Liver (tissue), 9 donors: ENCODE data around the gene CARHSP1. TPM values are rescaled to one million over a fixed set of nuclear protein-coding genes. Genes with fewer than 3 reads are reported as not detected.

Source experiments
- DNase-seq: peaks from one replicate; pipeline ENCODE4 v3.0.0-alpha.2; 2017; ENCODE audit warnings: low spot score
- H3K27ac ChIP-seq, 2 donors: one replicate each; pipeline ENCODE4 v1.7.0; 2013; ENCODE audit warnings: inconsistent platforms in 2 of 2, low read length in 2 of 2, control low read depth in 1 of 2, low read depth in 1 of 2, mild to moderate bottlenecking in 1 of 2
- H3K27me3 ChIP-seq, 4 donors: one replicate each; pipeline versions ENCODE4 v1.6.1 to v1.7.0; 2013; ENCODE audit warnings: low read length in 3 of 4, inconsistent platforms in 1 of 4, mild to moderate bottlenecking in 1 of 4, moderate library complexity in 1 of 4; ENCODE audit not compliant: control insufficient read depth in 4 of 4, insufficient read depth in 4 of 4
- H3K36me3 ChIP-seq, 4 donors: one replicate each; pipeline versions ENCODE4 v1.6.1 to v1.7.0; 2013; ENCODE audit warnings: low read length in 3 of 4, mild to moderate bottlenecking in 3 of 4, low read depth in 1 of 4, moderate library complexity in 1 of 4; ENCODE audit not compliant: control insufficient read depth in 4 of 4, insufficient read depth in 3 of 4
- H3K4me1 ChIP-seq, 4 donors: one replicate each; pipeline versions ENCODE4 v1.6.1 to v1.7.0; 2013; ENCODE audit warnings: low read length in 3 of 4, mild to moderate bottlenecking in 3 of 4, moderate library complexity in 1 of 4; ENCODE audit not compliant: control insufficient read depth in 4 of 4, insufficient read depth in 4 of 4
- H3K4me3 ChIP-seq, 3 donors: one replicate each; pipeline versions ENCODE4 v1.6.1 to v1.7.0; 2013; ENCODE audit warnings: low read length in 3 of 3, control low read depth in 1 of 3, low read depth in 1 of 3, mild to moderate bottlenecking in 1 of 3
- H3K9ac ChIP-seq, 2 donors: one replicate each; pipeline ENCODE4 v1.7.0; 2013; ENCODE audit warnings: low read length in 2 of 2, mild to moderate bottlenecking in 2 of 2, moderate library complexity in 2 of 2, control low read depth in 1 of 2, low read depth in 1 of 2
- H3K9me3 ChIP-seq, 4 donors: one replicate each; pipeline versions ENCODE4 v1.6.1 to v1.7.0; 2013; ENCODE audit warnings: low read length in 3 of 4; ENCODE audit not compliant: control insufficient read depth in 4 of 4
- EGR1 ChIP-seq, 2 donors: IDR thresholded peaks; 2 replicates each; pipeline ENCODE4 v1.6.1; 2016 to 2018; ENCODE audit warnings: antibody characterized with exemption in 2 of 2, low read depth in 2 of 2
- FOXA1 ChIP-seq: IDR thresholded peaks from 2 replicates; pipeline ENCODE4 v1.6.1; 2016; ENCODE audit warnings: antibody characterized with exemption
- FOXA2 ChIP-seq: IDR thresholded peaks from 2 replicates; pipeline ENCODE4 v1.6.1; 2016; ENCODE audit warnings: antibody characterized with exemption
- GABPA ChIP-seq, 2 donors: IDR thresholded peaks in 1 of 2; conservative IDR thresholded peaks in 1 of 2; 2 replicates each; pipeline ENCODE4 v1.6.1; 2016; ENCODE audit warnings: antibody characterized with exemption in 2 of 2, mild to moderate bottlenecking in 1 of 2, moderate library complexity in 1 of 2
- HNF4A ChIP-seq, 2 donors: conservative IDR thresholded peaks; 2 replicates each; pipeline ENCODE4 v1.6.1; 2016; ENCODE audit warnings: antibody characterized with exemption in 2 of 2, mild to moderate bottlenecking in 2 of 2
- HNF4G ChIP-seq: IDR thresholded peaks from 2 replicates; pipeline ENCODE4 v1.6.1; 2016; ENCODE audit warnings: antibody characterized with exemption
- JUND ChIP-seq, 2 donors: IDR thresholded peaks; 2 replicates each; pipeline ENCODE4 v1.6.1; 2016; ENCODE audit warnings: antibody characterized with exemption in 2 of 2
- NR2F2 ChIP-seq: IDR thresholded peaks from 2 replicates; pipeline ENCODE4 v1.6.1; 2016; ENCODE audit warnings: antibody characterized with exemption
- RAD21 ChIP-seq, 2 donors: IDR thresholded peaks; 2 replicates each; pipeline ENCODE4 v1.6.1; 2016; ENCODE audit warnings: antibody characterized with exemption in 2 of 2, mild to moderate bottlenecking in 2 of 2
- RXRA ChIP-seq, 2 donors: IDR thresholded peaks; 2 replicates each; pipeline ENCODE4 v1.6.1; 2017 to 2018; ENCODE audit warnings: antibody characterized with exemption in 2 of 2, mild to moderate bottlenecking in 1 of 2
- SP1 ChIP-seq: IDR thresholded peaks from 2 replicates; pipeline ENCODE4 v1.6.1; 2018; ENCODE audit warnings: antibody characterized with exemption, mild to moderate bottlenecking
- TAF1 ChIP-seq: conservative IDR thresholded peaks from 2 replicates; pipeline ENCODE4 v1.6.1; 2016; ENCODE audit warnings: antibody characterized with exemption, mild to moderate bottlenecking
- YY1 ChIP-seq: IDR thresholded peaks from 2 replicates; pipeline ENCODE4 v1.6.1; 2016; ENCODE audit warnings: antibody characterized with exemption, mild to moderate bottlenecking
- WGBS: extraction: QIAGEN DNeasy Blood & Tissue Kit; methylation state at CpG from one replicate; pipeline ENCODE4 v1.1.7; 2013; 5-methylcytosine and 5-hydroxymethylcytosine counted together
- polyA plus RNA-seq, 2 donors: library from polyadenylated mRNA; stranded (reverse) in 1 of 2; unstranded in 1 of 2; fragments of 200-250 nt in 1 of 2; fragments of >200 nt in 1 of 2; fragmentation: Nextera tagmentation in 1 of 2; extraction: Ambion mirVana in 1 of 2; gene quantifications; one replicate each; pipeline versions ENCODE4 v1.2.1 to v1.2.3, GENCODE V29; 2013 to 2015
- total RNA-seq, 2 donors: library from RNA; depleted of rRNA; stranded (reverse); fragments of >200 nt; gene quantifications; one replicate each; pipeline ENCODE4 v1.2.3, GENCODE V29; 2014
- TF ChIP-seq, protein P1 (sequence below): fragments of 150-350 bp; IDR thresholded peaks from 2 replicates; pipeline ENCODE4 v1.5.1; 2017; ENCODE audit warnings: improper control_type of control experiment, low read depth, low read length; ENCODE audit not compliant: missing input control
- TF ChIP-seq, protein P2 (sequence below): IDR thresholded peaks from 2 replicates; pipeline ENCODE4 v1.6.1; 2016; ENCODE audit warnings: antibody characterized with exemption
- TF ChIP-seq, protein P3 (sequence below): IDR thresholded peaks from 2 replicates; pipeline ENCODE4 v1.6.1; 2016; ENCODE audit warnings: antibody characterized with exemption
- TF ChIP-seq, protein P4 (sequence below): IDR thresholded peaks from 2 replicates; pipeline ENCODE4 v1.6.1; 2016; ENCODE audit warnings: antibody characterized with exemption, mild to moderate bottlenecking
- donor health status: healthy.
- donor health status: healthy.
- donor health status: healthy.
- donor health status: healthy.
- donor health status: healthy.

The CARHSP1 gene
- total and polyA plus RNA-seq, 4 donors, result 81.2 to 162 (median 119) TPM

DNA sequence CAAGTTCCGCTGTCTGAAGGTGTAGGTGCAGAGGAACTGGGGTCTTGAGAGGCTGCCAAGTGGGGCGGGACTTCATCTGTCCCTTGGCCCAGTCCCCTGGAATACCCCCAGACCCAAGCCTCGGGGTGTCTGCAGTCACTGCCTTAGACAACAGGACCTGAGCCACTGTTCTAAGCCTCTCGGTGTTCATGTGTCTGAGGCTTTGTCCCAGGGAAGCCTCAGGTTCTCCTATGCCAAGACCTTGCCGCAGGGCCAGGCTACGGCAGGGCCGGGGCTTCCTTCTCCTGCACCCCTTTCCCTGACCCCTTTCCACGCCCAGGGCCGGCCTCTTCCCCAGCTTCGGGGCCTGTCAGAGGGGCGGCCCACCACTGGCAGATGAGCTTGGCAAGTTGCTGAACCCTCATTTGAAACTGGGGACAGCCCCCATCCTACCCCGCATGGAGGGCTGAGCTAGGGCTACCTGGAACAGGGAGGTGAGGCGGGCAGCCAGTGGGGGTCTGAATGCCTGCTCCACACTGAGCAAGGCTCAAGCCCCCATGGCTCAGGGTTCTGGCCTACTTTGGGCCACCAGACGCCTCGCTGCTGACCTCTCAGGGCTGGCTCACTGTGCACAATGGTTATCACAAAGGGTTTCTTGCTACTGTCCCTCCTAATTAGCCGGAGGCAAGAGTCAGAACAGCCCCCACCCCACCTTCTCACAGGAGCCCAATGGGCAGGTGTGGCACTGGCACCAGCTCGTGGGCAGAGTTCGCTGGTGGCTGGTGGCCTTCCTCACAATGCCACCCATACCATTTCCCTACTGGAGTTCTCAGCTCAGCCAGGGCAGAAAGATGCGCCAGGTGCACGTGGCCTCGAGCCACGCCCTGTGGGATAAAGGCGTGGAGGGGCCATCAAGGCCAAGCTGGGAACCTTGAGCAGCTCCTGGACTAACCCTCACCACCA is 20.4 kb upstream of the CARHSP1 start:
- TF ChIP-seq, protein P1, sequence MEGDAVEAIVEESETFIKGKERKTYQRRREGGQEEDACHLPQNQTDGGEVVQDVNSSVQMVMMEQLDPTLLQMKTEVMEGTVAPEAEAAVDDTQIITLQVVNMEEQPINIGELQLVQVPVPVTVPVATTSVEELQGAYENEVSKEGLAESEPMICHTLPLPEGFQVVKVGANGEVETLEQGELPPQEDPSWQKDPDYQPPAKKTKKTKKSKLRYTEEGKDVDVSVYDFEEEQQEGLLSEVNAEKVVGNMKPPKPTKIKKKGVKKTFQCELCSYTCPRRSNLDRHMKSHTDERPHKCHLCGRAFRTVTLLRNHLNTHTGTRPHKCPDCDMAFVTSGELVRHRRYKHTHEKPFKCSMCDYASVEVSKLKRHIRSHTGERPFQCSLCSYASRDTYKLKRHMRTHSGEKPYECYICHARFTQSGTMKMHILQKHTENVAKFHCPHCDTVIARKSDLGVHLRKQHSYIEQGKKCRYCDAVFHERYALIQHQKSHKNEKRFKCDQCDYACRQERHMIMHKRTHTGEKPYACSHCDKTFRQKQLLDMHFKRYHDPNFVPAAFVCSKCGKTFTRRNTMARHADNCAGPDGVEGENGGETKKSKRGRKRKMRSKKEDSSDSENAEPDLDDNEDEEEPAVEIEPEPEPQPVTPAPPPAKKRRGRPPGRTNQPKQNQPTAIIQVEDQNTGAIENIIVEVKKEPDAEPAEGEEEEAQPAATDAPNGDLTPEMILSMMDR, result no peak
- TF ChIP-seq GABPA (IDR thresholded peaks at IDR 0.05 in 1 of 2, conservative IDR thresholded peaks at IDR 0.05 in 1 of 2) (no peak), HNF4A (conservative IDR thresholded peaks at IDR 0.05) (no peak), NR2F2 (no peak), TAF1 (no peak), FOXA2 (no peak), JUND (IDR thresholded peaks at IDR 0.05) (no peak), FOXA1 (no peak)
- TF ChIP-seq, protein P2, sequence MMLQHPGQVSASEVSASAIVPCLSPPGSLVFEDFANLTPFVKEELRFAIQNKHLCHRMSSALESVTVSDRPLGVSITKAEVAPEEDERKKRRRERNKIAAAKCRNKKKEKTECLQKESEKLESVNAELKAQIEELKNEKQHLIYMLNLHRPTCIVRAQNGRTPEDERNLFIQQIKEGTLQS, result no peak
- TF ChIP-seq, protein P3, sequence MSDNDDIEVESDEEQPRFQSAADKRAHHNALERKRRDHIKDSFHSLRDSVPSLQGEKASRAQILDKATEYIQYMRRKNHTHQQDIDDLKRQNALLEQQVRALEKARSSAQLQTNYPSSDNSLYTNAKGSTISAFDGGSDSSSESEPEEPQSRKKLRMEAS, result no peak
- TF ChIP-seq, protein P4, sequence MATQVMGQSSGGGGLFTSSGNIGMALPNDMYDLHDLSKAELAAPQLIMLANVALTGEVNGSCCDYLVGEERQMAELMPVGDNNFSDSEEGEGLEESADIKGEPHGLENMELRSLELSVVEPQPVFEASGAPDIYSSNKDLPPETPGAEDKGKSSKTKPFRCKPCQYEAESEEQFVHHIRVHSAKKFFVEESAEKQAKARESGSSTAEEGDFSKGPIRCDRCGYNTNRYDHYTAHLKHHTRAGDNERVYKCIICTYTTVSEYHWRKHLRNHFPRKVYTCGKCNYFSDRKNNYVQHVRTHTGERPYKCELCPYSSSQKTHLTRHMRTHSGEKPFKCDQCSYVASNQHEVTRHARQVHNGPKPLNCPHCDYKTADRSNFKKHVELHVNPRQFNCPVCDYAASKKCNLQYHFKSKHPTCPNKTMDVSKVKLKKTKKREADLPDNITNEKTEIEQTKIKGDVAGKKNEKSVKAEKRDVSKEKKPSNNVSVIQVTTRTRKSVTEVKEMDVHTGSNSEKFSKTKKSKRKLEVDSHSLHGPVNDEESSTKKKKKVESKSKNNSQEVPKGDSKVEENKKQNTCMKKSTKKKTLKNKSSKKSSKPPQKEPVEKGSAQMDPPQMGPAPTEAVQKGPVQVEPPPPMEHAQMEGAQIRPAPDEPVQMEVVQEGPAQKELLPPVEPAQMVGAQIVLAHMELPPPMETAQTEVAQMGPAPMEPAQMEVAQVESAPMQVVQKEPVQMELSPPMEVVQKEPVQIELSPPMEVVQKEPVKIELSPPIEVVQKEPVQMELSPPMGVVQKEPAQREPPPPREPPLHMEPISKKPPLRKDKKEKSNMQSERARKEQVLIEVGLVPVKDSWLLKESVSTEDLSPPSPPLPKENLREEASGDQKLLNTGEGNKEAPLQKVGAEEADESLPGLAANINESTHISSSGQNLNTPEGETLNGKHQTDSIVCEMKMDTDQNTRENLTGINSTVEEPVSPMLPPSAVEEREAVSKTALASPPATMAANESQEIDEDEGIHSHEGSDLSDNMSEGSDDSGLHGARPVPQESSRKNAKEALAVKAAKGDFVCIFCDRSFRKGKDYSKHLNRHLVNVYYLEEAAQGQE, result no peak
- no peak for DNase-seq
- 90% methylated on average over 23 of the region's 23 CpGs for WGBS
- H3K4me1 ChIP-seq, result peaks cover 0 to 5% (median under 1%) of the 10 kb centered on the region in 4 donors
- peaks cover 4 to 39% (median 22%) of the 10 kb centered on the region in 4 donors for H3K36me3 ChIP-seq
- H3K9me3 ChIP-seq, result no peaks in the 10 kb centered on the region
- no peak overlapping the region for H3K9ac ChIP-seq
- no peak overlapping the region for H3K27ac ChIP-seq
- no peaks in the 10 kb centered on the region for H3K27me3 ChIP-seq
- H3K4me3 ChIP-seq, result no peak overlapping the region

GRCh38 chr16:8887952-8888560 is 19.2 kb upstream of the CARHSP1 start:
- Histone ChIP-seq H3K36me3 (peaks cover 0 to 27% (median 12%) of the 10 kb centered on the region in 4 donors), H3K4me3 (no peak overlapping the region), H3K4me1 (peaks cover 0 to 5% (median under 1%) of the 10 kb centered on the region in 4 donors), H3K27me3 (no peaks in the 10 kb centered on the region), H3K9me3 (no peaks in the 10 kb centered on the region), H3K9ac (no peak overlapping the region), H3K27ac (no peak overlapping the region)
- 74% methylated on average over 16 of the region's 16 CpGs for WGBS
- DNase-seq, result no peak
- TF ChIP-seq RXRA (IDR thresholded peaks at IDR 0.05), result no peak
- TF ChIP-seq GABPA (IDR thresholded peaks at IDR 0.05 in 1 of 2, conservative IDR thresholded peaks at IDR 0.05 in 1 of 2), result no peak
- no peak for TF ChIP-seq YY1
- no peak for TF ChIP-seq HNF4A (conservative IDR thresholded peaks at IDR 0.05)
- TF ChIP-seq, protein P1, result no peak
- TF ChIP-seq, protein P4, result no peak
- no peak for TF ChIP-seq EGR1 (IDR thresholded peaks at IDR 0.05; ENCODE audit: low read depth in 2 of 2)
- no peak for TF ChIP-seq RAD21 (IDR thresholded peaks at IDR 0.05)
- TF ChIP-seq HNF4G, result no peak
- no peak for TF ChIP-seq NR2F2
- no peak for TF ChIP-seq SP1
